GM10248 (cell line): Measurements from ENCODE around the gene PIP5K1C.

Experiments used
- CTCF ChIA-PET: fragments of 300-600 bp; sonication (Branson Sonifier 250); formaldehyde crosslinking; extraction: SDS; loops from one replicate; lab custom pipeline; 2021; ENCODE audit warnings: antibody characterized with exemption; lab: Yijun Ruan, JAX
- POLR2A ChIA-PET: fragments of 350-650 bp; sonication (Branson Sonifier 250); formaldehyde crosslinking; extraction: SDS; loops from one replicate; lab custom pipeline; 2020; ENCODE audit warnings: antibody characterized with exemption; lab: Yijun Ruan, JAX
- DNase-seq: peaks from one replicate; pipeline ENCODE4 v3.0.0; 2012; ENCODE audit errors: extremely low spot score
- TF ChIP-seq, protein P1 (sequence below): IDR thresholded peaks from 2 replicates; pipeline ENCODE4 v1.5.1; 2012; ENCODE audit warnings: mild to moderate bottlenecking, low read depth; ENCODE audit errors: extremely low read depth, missing control alignments, control extremely low read depth

The PIP5K1C gene

GRCh38 chr19:3613818-3614661, 86.2 kb downstream of the PIP5K1C start:
- CTCF ChIA-PET = no interaction called here

GRCh38 chr19:3612901-3613741, 87.1 kb downstream of the PIP5K1C start:
- TF ChIP-seq, protein P1, sequence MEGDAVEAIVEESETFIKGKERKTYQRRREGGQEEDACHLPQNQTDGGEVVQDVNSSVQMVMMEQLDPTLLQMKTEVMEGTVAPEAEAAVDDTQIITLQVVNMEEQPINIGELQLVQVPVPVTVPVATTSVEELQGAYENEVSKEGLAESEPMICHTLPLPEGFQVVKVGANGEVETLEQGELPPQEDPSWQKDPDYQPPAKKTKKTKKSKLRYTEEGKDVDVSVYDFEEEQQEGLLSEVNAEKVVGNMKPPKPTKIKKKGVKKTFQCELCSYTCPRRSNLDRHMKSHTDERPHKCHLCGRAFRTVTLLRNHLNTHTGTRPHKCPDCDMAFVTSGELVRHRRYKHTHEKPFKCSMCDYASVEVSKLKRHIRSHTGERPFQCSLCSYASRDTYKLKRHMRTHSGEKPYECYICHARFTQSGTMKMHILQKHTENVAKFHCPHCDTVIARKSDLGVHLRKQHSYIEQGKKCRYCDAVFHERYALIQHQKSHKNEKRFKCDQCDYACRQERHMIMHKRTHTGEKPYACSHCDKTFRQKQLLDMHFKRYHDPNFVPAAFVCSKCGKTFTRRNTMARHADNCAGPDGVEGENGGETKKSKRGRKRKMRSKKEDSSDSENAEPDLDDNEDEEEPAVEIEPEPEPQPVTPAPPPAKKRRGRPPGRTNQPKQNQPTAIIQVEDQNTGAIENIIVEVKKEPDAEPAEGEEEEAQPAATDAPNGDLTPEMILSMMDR = no peak
- DNase-seq = no peak
- ChIA-PET POLR2A (no interaction called here), CTCF (no interaction called here)

More at GRCh38 chr19:3613818-3614661, 86.2 kb downstream of the PIP5K1C start:
- POLR2A ChIA-PET = no interaction called here
- DNase-seq = no peak
- TF ChIP-seq, protein P1 = no peak

- TF ChIP-seq, protein P1 = no peak
- CTCF ChIA-PET = no interaction called here
- POLR2A ChIA-PET = no interaction called here
- DNase-seq = no peak
Measured at GRCh38 chr19:3612330-3612729, 87.9 kb downstream of the PIP5K1C start.

DNA sequence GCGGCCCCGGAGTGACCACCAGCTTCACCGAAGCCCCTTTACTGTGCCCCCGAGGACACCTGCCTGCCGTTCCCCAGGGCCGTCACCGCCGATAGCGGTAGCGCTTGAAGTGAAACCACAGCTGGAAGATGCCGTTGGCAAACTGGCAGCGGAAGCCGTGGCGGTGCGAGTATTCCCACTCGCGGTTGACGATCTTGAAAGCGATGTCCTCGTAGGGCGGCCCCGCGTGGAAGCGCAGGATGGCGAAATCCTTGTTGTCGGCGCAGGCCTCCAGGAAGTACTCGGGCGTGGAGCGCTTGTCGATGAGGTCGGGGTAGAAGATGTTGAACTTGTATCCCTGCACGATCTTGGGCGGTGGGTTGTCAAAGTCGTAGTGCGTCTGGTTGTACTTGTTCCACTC, 88.4 kb downstream of the PIP5K1C start:
- DNase-seq = no peak
- CTCF ChIA-PET = no interaction called here
- POLR2A ChIA-PET = no interaction called here
- TF ChIP-seq, protein P1 = no peak

DNA sequence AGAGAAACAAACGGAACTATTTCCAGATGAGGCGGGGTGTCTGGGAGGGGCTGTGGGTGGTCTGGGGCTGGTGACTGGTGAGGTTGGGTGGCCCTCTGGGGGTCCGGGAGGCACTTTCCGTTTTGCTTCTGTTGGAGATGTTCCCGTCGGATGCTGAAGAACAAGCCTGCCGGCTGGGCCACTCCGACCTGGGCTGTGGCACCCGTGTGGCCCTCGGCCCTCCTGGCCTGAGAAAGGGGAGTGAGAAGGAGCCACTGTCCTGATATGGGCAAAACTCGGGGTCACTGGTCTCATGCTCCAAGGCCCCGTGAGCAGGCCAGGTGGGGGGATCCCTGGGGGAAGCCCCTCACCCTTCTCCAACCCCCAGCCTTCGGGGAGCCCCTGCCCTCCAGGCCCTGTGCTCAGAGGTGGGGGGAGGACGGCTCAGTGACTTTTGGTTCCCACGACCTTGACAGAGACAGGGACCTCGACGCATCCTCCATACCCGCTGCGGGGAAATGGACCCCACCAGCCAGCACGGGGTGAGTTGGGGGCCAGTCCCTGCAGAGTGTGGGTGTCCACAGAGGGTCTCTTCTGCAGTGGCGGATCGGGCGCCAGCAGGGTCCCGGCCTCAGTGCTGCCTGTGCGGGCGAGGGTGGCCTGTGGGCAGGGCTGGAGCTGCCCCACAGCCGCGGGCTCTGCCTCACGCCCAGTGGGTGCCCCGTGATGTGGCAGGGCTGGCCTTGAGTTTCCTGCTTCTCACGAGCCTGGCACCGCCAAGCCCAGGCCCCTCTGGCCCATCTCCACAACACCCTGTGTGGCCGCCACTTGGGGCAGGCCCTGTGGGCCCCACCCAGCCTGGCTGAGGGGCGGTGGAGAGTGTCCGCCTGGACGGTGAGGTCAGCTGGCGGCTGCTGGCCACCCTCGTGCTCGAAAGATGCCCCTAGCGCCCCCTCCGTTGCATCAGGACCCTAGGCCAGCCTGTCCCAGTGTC, 89.2 kb downstream of the PIP5K1C start:
- TF ChIP-seq, protein P1 = no peak
- ChIA-PET CTCF (no interaction called here), POLR2A (no interaction called here)
- no peak for DNase-seq
